SU-DHL-6 (cell line): Measurements from ENCODE around the gene CDH13.

Source experiments
- H2AFZ ChIP-seq: fragments of 200-600 bp; sonication (generic); 2 replicates; pipeline ENCODE4 v1.6.1; 2014; ENCODE audit warnings: low read depth, mild to moderate bottlenecking, moderate library complexity, mixed read lengths, antibody characterized with exemption, low read length; ENCODE audit not compliant: severe bottlenecking
- H3F3A ChIP-seq: fragments of 200-600 bp; shearing (Covaris generic); 2 replicates; pipeline ENCODE4 v1.6.0; 2016; ENCODE audit warnings: antibody characterized with exemption, mild to moderate bottlenecking; ENCODE audit not compliant: insufficient read depth
- H3K27ac ChIP-seq: fragments of 200-600 bp; sonication (generic); 2 replicates; pipeline ENCODE4 v1.5.1; 2016; ENCODE audit warnings: low read depth, mild to moderate bottlenecking, low read length, moderate library complexity, mixed read lengths
- H3K27me3 ChIP-seq: fragments of 200-600 bp; sonication (generic), shearing (Covaris generic); 2 replicates; pipeline ENCODE4 v1.6.0; 2014; ENCODE audit warnings: mild to moderate bottlenecking, low read length
- H3K36me3 ChIP-seq: fragments of 200-600 bp; sonication (generic); 2 replicates; pipeline ENCODE4 v1.6.1; 2014; ENCODE audit warnings: mild to moderate bottlenecking, low read length, mixed read lengths
- H3K4me2 ChIP-seq: fragments of 300-600, 200-600 bp; shearing (Covaris generic), sonication (generic); 2 replicates; pipeline ENCODE4 v1.6.0; 2014; ENCODE audit warnings: low read length, low read depth, mild to moderate bottlenecking; ENCODE audit not compliant: poor library complexity, severe bottlenecking
- H3K4me3 ChIP-seq: fragments of 200-600 bp; sonication (generic); 2 replicates; pipeline ENCODE4 v1.5.1; 2014; ENCODE audit warnings: antibody characterized with exemption, low read length, mild to moderate bottlenecking, mixed read lengths; ENCODE audit not compliant: insufficient read depth, poor library complexity, severe bottlenecking
- H3K79me2 ChIP-seq: fragments of 200-600 bp; sonication (generic); 2 replicates; pipeline ENCODE4 v1.6.1; 2014; ENCODE audit warnings: mild to moderate bottlenecking, low read length, moderate library complexity; ENCODE audit not compliant: insufficient read depth
- H3K9ac ChIP-seq: fragments of 200-600 bp; sonication (generic); 2 replicates; pipeline ENCODE4 v1.7.0; 2014; ENCODE audit warnings: mild to moderate bottlenecking, low read length
- H3K9me2 ChIP-seq: fragments of 200-600 bp; sonication (generic); replicated peaks from 2 replicates; pipeline ENCODE4 v1.6.1; 2014; ENCODE audit warnings: low read length; ENCODE audit not compliant: insufficient read depth
- H3K9me3 ChIP-seq: fragments of 200-600 bp; sonication (generic); 2 replicates; pipeline ENCODE4 v1.6.1; 2014; ENCODE audit warnings: low read length, mixed read lengths; ENCODE audit not compliant: insufficient read depth
- H4K20me1 ChIP-seq: fragments of 200-600 bp; sonication (generic); 2 replicates; pipeline ENCODE4 v1.6.1; 2014; ENCODE audit warnings: low read depth, mild to moderate bottlenecking, antibody characterized with exemption, low read length, moderate library complexity, mixed read lengths
- CTCF ChIP-seq: fragments of 200-600 bp; sonication (generic); IDR thresholded peaks from one replicate; pipeline ENCODE4 v1.5.1; 2017; ENCODE audit warnings: antibody characterized with exemption, mild to moderate bottlenecking, low read length, moderate library complexity; ENCODE audit not compliant: insufficient read depth, poor library complexity, severe bottlenecking
- EZH2phosphoT487 ChIP-seq: fragments of 200-600 bp; sonication (generic), shearing (Covaris generic); conservative IDR thresholded peaks from 2 replicates; pipeline ENCODE4 v1.6.1; 2018; ENCODE audit warnings: mild to moderate bottlenecking, antibody characterized with exemption, low read length, moderate library complexity, mixed read lengths

CDH13 gene

GRCh38 chr16:83838151-83838550 lies 1211.4 kb downstream of the CDH13 start:
- Histone ChIP-seq H3K4me3 (no peak overlapping the region), H3F3A (no peaks in the 10 kb centered on the region), H4K20me1 (no peaks in the 10 kb centered on the region), H2AFZ (no peak overlapping the region), H3K9me2 (no peaks in the 10 kb centered on the region), H3K27me3 (no peaks in the 10 kb centered on the region), H3K4me2 (no peak overlapping the region), H3K79me2 (no peaks in the 10 kb centered on the region), H3K27ac (no peak overlapping the region), H3K9ac (no peak overlapping the region), H3K9me3 (no peaks in the 10 kb centered on the region), H3K36me3 (no peaks in the 10 kb centered on the region)
- TF ChIP-seq CTCF (no peak), EZH2phosphoT487 (no peak)

- no peak for TF ChIP-seq CTCF
- TF ChIP-seq EZH2phosphoT487 = no peak
- Histone ChIP-seq H4K20me1 (no peaks in the 10 kb centered on the region), H3K9ac (no peak overlapping the region), H2AFZ (no peak overlapping the region), H3K4me2 (no peak overlapping the region), H3K4me3 (no peak overlapping the region), H3K27me3 (no peaks in the 10 kb centered on the region), H3K79me2 (no peaks in the 10 kb centered on the region), H3K9me3 (no peaks in the 10 kb centered on the region), H3K27ac (no peak overlapping the region), H3F3A (no peaks in the 10 kb centered on the region), H3K36me3 (no peaks in the 10 kb centered on the region), H3K9me2 (no peaks in the 10 kb centered on the region)
Observed at GRCh38 chr16:83839561-83839960, 1212.8 kb downstream of the CDH13 start.

GRCh38 chr16:83840060-83840617 lies 1213.4 kb downstream of the CDH13 start:
- Histone ChIP-seq H3K9ac (no peak overlapping the region), H3K9me3 (no peaks in the 10 kb centered on the region), H3K9me2 (no peaks in the 10 kb centered on the region), H4K20me1 (no peaks in the 10 kb centered on the region), H3K27me3 (no peaks in the 10 kb centered on the region), H3K4me2 (no peak overlapping the region), H3K4me3 (no peak overlapping the region), H3K36me3 (no peaks in the 10 kb centered on the region), H3K27ac (no peak overlapping the region), H3F3A (no peaks in the 10 kb centered on the region), H3K79me2 (no peaks in the 10 kb centered on the region), H2AFZ (no peak overlapping the region)
- no peak for TF ChIP-seq CTCF
- TF ChIP-seq EZH2phosphoT487 = no peak
